ENCODE measurements around the gene BCAP31. TPM values are rescaled to one million over a fixed set of nuclear protein-coding genes. Genes with fewer than 3 reads are reported as not detected.

The BCAP31 gene
- total and polyA plus RNA-seq, 2 donors (not counting 1 experiment from before 2014, with no cell fraction given) = 94.0 to 133 TPM

- Histone ChIP-seq H3K79me2 (ENCODE audit: control insufficient read depth, insufficient read depth, low read length) (no peaks in the 10 kb centered on the region), H3K27ac (ENCODE audit: insufficient read depth, low read length) (no peak overlapping the region), H3K36me3 (ENCODE audit: control insufficient read depth, insufficient read depth, low read length) (no peaks in the 10 kb centered on the region), H3K27me3 (ENCODE audit: control insufficient read depth, insufficient read depth, low read length) (no peaks in the 10 kb centered on the region), H3K4me2 (ENCODE audit: extremely low read depth, insufficient read depth, low read length) (no peak overlapping the region), H3K9me3 (ENCODE audit: control insufficient read depth, insufficient read depth, low read depth, low read length) (no peaks in the 10 kb centered on the region), H2AFZ (ENCODE audit: low read length) (no peak overlapping the region), H4K20me1 (ENCODE audit: control insufficient read depth, extremely low read depth, insufficient read depth, low read length) (no peaks in the 10 kb centered on the region), H3K4me1 (ENCODE audit: control insufficient read depth, extremely low read depth, insufficient read depth, low read length) (no peaks in the 10 kb centered on the region), H3K9ac (ENCODE audit: insufficient read depth, low read length) (no peak overlapping the region), H3K4me3 (replicated peaks in 1 of 4; ENCODE audit: control extremely low read depth in 1 of 4, insufficient read depth in 1 of 4, low read depth in 3 of 4, low read length in 4 of 4) (no peak overlapping the region)
- peak; percentile 56 to 76 for DNase-seq (ENCODE audit: low read depth in 2 of 2)
- TF ChIP-seq, protein P1, sequence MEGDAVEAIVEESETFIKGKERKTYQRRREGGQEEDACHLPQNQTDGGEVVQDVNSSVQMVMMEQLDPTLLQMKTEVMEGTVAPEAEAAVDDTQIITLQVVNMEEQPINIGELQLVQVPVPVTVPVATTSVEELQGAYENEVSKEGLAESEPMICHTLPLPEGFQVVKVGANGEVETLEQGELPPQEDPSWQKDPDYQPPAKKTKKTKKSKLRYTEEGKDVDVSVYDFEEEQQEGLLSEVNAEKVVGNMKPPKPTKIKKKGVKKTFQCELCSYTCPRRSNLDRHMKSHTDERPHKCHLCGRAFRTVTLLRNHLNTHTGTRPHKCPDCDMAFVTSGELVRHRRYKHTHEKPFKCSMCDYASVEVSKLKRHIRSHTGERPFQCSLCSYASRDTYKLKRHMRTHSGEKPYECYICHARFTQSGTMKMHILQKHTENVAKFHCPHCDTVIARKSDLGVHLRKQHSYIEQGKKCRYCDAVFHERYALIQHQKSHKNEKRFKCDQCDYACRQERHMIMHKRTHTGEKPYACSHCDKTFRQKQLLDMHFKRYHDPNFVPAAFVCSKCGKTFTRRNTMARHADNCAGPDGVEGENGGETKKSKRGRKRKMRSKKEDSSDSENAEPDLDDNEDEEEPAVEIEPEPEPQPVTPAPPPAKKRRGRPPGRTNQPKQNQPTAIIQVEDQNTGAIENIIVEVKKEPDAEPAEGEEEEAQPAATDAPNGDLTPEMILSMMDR (conservative IDR thresholded peaks at IDR 0.05 in 1 of 2, IDR thresholded peaks at IDR 0.05 in 1 of 2; ENCODE audit: low read depth in 1 of 2, low read length in 2 of 2) = peak; percentile 62 to 65
- no peak for TF ChIP-seq EZH2 (IDR thresholded peaks at IDR 0.05; ENCODE audit: low read length, missing control alignments)
These were observed 56.2 kb downstream of the BCAP31 start for GRCh38 chrX:153667956-153668396.

DNA sequence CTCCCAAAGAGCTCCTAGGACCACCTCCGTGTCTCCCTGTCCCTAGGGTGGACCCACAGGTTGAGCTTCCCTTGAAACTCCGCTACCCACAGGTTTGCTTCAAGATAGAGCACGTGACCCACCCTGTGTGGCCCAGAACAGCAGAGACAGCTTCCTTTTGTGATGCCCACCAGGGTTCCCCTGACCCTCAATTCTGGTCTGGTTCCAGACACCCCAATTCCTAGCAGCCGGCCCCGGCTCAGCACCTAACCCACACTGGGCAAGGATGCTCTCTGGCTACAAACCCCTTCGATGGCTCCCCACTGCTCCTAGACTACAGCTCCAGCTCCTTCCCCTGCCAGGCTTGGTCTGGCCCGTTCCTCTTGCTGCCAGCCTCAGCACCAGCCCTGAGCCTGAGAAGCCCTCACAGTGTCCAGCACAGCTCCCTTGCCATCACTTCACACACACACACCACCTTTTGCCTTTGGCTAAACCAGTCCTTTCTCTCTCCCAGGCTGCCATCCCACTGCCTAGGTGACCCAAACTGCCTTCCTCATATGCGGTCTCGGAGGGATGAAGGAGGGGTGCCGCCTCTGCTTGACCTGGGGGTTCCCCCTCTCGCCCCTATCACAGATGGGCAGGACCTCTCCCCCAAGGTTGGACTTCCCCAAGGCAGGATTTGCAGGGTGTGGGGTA lies 56.8 kb downstream of the BCAP31 start:
- Histone ChIP-seq H3K4me3 (replicated peaks in 1 of 4; ENCODE audit: control extremely low read depth in 1 of 4, insufficient read depth in 1 of 4, low read depth in 3 of 4, low read length in 4 of 4) (peak overlapping the region in 1 of 4 experiments; percentile 10), H3K4me1 (ENCODE audit: control insufficient read depth, extremely low read depth, insufficient read depth, low read length) (no peaks in the 10 kb centered on the region), H3K79me2 (ENCODE audit: control insufficient read depth, insufficient read depth, low read length) (no peaks in the 10 kb centered on the region), H2AFZ (ENCODE audit: low read length) (no peak overlapping the region), H3K36me3 (ENCODE audit: control insufficient read depth, insufficient read depth, low read length) (no peaks in the 10 kb centered on the region), H3K27ac (ENCODE audit: insufficient read depth, low read length) (no peak overlapping the region), H4K20me1 (ENCODE audit: control insufficient read depth, extremely low read depth, insufficient read depth, low read length) (no peaks in the 10 kb centered on the region), H3K27me3 (ENCODE audit: control insufficient read depth, insufficient read depth, low read length) (no peaks in the 10 kb centered on the region), H3K9me3 (ENCODE audit: control insufficient read depth, insufficient read depth, low read depth, low read length) (no peaks in the 10 kb centered on the region), H3K9ac (ENCODE audit: insufficient read depth, low read length) (no peak overlapping the region), H3K4me2 (ENCODE audit: extremely low read depth, insufficient read depth, low read length) (no peak overlapping the region)
- TF ChIP-seq, protein P1 (conservative IDR thresholded peaks at IDR 0.05 in 1 of 2, IDR thresholded peaks at IDR 0.05 in 1 of 2; ENCODE audit: low read depth in 1 of 2, low read length in 2 of 2) = no peak
- no peak for DNase-seq (ENCODE audit: low read depth in 2 of 2)

DNA sequence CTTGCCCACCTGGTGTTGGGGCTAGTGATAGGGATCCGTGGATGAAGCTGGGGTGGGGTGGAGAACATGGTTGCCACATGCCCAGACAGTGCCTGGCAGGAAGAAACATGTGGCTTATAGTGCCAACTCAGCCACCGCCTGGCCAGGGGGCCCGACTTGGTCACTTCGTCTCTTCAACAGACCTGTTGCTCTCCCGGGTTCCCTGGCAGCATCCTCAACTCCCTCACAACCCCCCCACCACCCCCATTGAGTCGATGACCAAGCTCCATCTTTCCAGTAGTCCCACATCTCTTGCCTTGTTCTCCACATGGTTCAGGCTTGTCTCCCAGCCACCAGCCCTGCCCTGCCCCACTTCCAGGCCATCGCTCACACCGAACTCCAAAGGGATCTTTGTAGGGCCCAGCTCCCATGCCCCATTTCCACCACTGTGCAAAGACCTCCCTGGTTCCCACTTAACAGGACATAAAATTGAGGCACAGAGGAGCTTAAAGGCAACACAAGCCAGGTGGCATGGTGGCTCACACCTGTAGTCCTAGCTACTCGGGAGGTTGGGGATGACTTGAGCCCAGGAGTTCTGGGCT lies 58.4 kb downstream of the BCAP31 start:
- H3K9ac ChIP-seq (ENCODE audit: insufficient read depth, low read length) = no peak overlapping the region
- no peaks in the 10 kb centered on the region for H3K36me3 ChIP-seq (ENCODE audit: control insufficient read depth, insufficient read depth, low read length)
- no peak overlapping the region for H3K4me3 ChIP-seq (replicated peaks in 1 of 4; ENCODE audit: control extremely low read depth in 1 of 4, insufficient read depth in 1 of 4, low read depth in 3 of 4, low read length in 4 of 4)
- no peak overlapping the region for H3K4me2 ChIP-seq (ENCODE audit: extremely low read depth, insufficient read depth, low read length)
- no peak overlapping the region for H2AFZ ChIP-seq (ENCODE audit: low read length)
- TF ChIP-seq, protein P1 (conservative IDR thresholded peaks at IDR 0.05 in 1 of 2, IDR thresholded peaks at IDR 0.05 in 1 of 2; ENCODE audit: low read depth in 1 of 2, low read length in 2 of 2) = no peak
- TF ChIP-seq EZH2 (IDR thresholded peaks at IDR 0.05; ENCODE audit: low read length, missing control alignments) = no peak
- no peak for DNase-seq (ENCODE audit: low read depth in 2 of 2)
- no peaks in the 10 kb centered on the region for H3K27me3 ChIP-seq (ENCODE audit: control insufficient read depth, insufficient read depth, low read length)
- no peaks in the 10 kb centered on the region for H4K20me1 ChIP-seq (ENCODE audit: control insufficient read depth, extremely low read depth, insufficient read depth, low read length)
- no peaks in the 10 kb centered on the region for H3K4me1 ChIP-seq (ENCODE audit: control insufficient read depth, extremely low read depth, insufficient read depth, low read length)
- no peak overlapping the region for H3K27ac ChIP-seq (ENCODE audit: insufficient read depth, low read length)
- no peaks in the 10 kb centered on the region for H3K9me3 ChIP-seq (ENCODE audit: control insufficient read depth, insufficient read depth, low read depth, low read length)
- H3K79me2 ChIP-seq (ENCODE audit: control insufficient read depth, insufficient read depth, low read length) = no peaks in the 10 kb centered on the region
